ENCODE results near the gene BSCL2.

DNA sequence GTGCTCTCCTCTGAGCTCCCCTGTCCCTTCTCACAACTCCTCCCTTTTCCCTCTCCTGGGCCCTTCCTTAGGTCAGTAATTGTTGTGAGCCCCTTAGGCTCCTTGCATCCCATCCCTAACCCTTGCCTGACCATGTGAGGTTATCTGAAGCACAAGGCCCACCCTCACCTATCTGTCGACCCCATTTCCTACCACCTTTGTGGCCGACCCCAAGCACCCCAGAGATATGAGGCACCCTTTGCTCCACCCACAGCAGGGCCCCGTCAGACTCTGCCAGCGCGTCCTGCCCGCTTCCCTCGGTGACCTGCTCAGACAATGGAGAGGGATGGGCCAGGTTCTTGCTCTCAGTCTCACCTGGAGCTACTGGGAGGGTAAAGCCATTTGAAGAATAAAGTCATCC, 1.6 kb upstream of the BSCL2 start:
- TF ChIP-seq, protein P1, sequence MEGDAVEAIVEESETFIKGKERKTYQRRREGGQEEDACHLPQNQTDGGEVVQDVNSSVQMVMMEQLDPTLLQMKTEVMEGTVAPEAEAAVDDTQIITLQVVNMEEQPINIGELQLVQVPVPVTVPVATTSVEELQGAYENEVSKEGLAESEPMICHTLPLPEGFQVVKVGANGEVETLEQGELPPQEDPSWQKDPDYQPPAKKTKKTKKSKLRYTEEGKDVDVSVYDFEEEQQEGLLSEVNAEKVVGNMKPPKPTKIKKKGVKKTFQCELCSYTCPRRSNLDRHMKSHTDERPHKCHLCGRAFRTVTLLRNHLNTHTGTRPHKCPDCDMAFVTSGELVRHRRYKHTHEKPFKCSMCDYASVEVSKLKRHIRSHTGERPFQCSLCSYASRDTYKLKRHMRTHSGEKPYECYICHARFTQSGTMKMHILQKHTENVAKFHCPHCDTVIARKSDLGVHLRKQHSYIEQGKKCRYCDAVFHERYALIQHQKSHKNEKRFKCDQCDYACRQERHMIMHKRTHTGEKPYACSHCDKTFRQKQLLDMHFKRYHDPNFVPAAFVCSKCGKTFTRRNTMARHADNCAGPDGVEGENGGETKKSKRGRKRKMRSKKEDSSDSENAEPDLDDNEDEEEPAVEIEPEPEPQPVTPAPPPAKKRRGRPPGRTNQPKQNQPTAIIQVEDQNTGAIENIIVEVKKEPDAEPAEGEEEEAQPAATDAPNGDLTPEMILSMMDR (IDR thresholded peaks at IDR 0.05): no peak
- TF ChIP-seq POLR2A (IDR thresholded peaks at IDR 0.05): no peak

Measured in body of pancreas (tissue), 4 donors.